ENCODE measurements around the gene GSTO1.

The GSTO1 gene

GRCh38 chr10:104311184-104311720 lies 56.6 kb downstream of the GSTO1 start:
- Histone ChIP-seq H3K4me3 (ENCODE audit: low read length) (no peak overlapping the region), H3K4me1 (ENCODE audit: control insufficient read depth, low read depth, low read length) (no peaks in the 10 kb centered on the region), H3K36me3 (ENCODE audit: control insufficient read depth, low read depth, low read length) (peaks cover 42% of the 10 kb centered on the region), H3K9me3 (ENCODE audit: control insufficient read depth, low read depth, low read length) (no peaks in the 10 kb centered on the region), H3K27me3 (ENCODE audit: control insufficient read depth, insufficient read depth, low read length) (no peaks in the 10 kb centered on the region), H3K9ac (ENCODE audit: low read length) (no peak overlapping the region), H3K27ac (ENCODE audit: low read length) (no peak overlapping the region)

DNA sequence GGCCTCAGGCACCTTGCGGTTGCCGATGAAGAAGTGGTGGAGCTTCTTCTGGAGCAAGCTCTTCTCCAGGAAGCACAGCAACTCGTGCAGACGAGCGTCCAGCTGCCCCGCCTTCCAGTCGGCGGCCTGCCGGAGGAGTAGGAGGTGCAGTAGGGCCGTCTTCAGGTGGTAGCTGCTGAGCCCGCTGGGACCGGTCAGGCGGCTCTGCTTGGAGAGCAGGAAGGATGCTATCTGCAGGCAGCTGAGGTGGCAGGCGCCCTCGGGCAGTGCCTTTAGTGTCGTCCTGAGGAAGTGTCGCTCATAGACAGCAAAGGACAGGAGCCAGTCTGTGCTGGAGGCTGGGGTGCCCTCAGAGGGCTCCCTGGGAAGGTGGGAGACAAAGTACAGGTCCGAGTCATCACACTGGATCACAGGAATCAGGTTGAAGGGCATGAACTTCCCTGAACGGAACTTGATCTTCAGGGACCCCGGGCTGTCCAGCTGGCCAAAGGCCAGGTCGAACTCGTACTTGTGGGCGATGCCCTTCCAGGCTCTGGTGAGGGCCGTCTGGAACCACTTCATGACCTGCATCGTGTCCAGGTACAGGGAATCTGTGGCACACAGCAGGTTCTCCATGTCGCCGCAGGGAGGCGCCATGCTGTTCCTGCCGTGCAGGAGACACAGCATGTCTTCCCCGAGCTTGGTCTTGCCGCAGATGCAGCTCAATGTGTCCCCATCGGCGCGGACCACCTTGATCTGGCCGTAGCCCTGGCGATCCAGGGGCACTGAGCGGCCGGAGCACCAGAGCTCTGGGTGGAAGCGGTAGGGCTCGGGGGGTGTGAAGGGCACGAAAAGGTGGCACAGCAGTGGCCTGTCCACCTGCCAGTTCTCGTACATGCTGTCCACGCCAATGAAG lies 60.1 kb downstream of the GSTO1 start:
- H3K4me3 ChIP-seq (ENCODE audit: low read length): no peak overlapping the region
- H3K9me3 ChIP-seq (ENCODE audit: control insufficient read depth, low read depth, low read length): no peaks in the 10 kb centered on the region
- H3K36me3 ChIP-seq (ENCODE audit: control insufficient read depth, low read depth, low read length): peaks cover 42% of the 10 kb centered on the region
- no peaks in the 10 kb centered on the region for H3K27me3 ChIP-seq (ENCODE audit: control insufficient read depth, insufficient read depth, low read length)
- H3K27ac ChIP-seq (ENCODE audit: low read length): no peak overlapping the region
- H3K4me1 ChIP-seq (ENCODE audit: control insufficient read depth, low read depth, low read length): peaks cover 15% of the 10 kb centered on the region
- no peak overlapping the region for H3K9ac ChIP-seq (ENCODE audit: low read length)

- Histone ChIP-seq H3K4me3 (ENCODE audit: low read length) (no peak overlapping the region), H3K27me3 (ENCODE audit: control insufficient read depth, insufficient read depth, low read length) (no peaks in the 10 kb centered on the region), H3K36me3 (ENCODE audit: control insufficient read depth, low read depth, low read length) (peaks cover 39% of the 10 kb centered on the region), H3K27ac (ENCODE audit: low read length) (no peak overlapping the region), H3K4me1 (ENCODE audit: control insufficient read depth, low read depth, low read length) (peaks cover 20% of the 10 kb centered on the region), H3K9me3 (ENCODE audit: control insufficient read depth, low read depth, low read length) (no peaks in the 10 kb centered on the region), H3K9ac (ENCODE audit: low read length) (no peak overlapping the region)
These were observed 60.8 kb downstream of the GSTO1 start for GRCh38 chr10:104315486-104315921.

- H3K27ac ChIP-seq (ENCODE audit: low read length): no peak overlapping the region
- H3K27me3 ChIP-seq (ENCODE audit: control insufficient read depth, insufficient read depth, low read length): no peaks in the 10 kb centered on the region
- no peak overlapping the region for H3K9ac ChIP-seq (ENCODE audit: low read length)
- H3K9me3 ChIP-seq (ENCODE audit: control insufficient read depth, low read depth, low read length): no peaks in the 10 kb centered on the region
- no peak overlapping the region for H3K4me3 ChIP-seq (ENCODE audit: low read length)
- H3K4me1 ChIP-seq (ENCODE audit: control insufficient read depth, low read depth, low read length): peaks cover 20% of the 10 kb centered on the region
- H3K36me3 ChIP-seq (ENCODE audit: control insufficient read depth, low read depth, low read length): peaks cover 37% of the 10 kb centered on the region
These were observed 61.8 kb downstream of the GSTO1 start for GRCh38 chr10:104316321-104317099.

All from iPS-18a (cell line).